K562 (cell line): ENCODE measurements around the gene TRIM2. TPM values are rescaled to one million over a fixed set of nuclear protein-coding genes. Genes with fewer than 3 reads are reported as not detected.

ENCODE experiments used
- ATAC-seq: fragments of 200-7000 bp; cut with Tn5 transposase; 3 replicates; pipeline ENCODE4 v1.9.1; 2020; ENCODE audit warnings: moderate library complexity
- BruUV-seq: library from RNA; stranded (reverse); fragments of 400-500 nt; replicated peaks from 2 replicates; lab custom pipeline; 2021; lab: Mats Ljungman, UMichigan
- CTCF ChIA-PET: fragments of 300-600 bp; formaldehyde crosslinking; extraction: SDS; loops from one replicate; lab custom pipeline; 2021; ENCODE audit warnings: low intra/inter-chr PET ratio; lab: Yijun Ruan, JAX
- POLR2A ChIA-PET: fragments of 300-600, 350-650 bp; sonication (Branson Sonifier 250); formaldehyde crosslinking; extraction: SDS; loops from one replicate; lab custom pipeline; 2021; ENCODE audit warnings: antibody characterized with exemption, inconsistent platforms; lab: Yijun Ruan, JAX
- DNase-seq, 4 experiments: peaks; one replicate each; pipeline versions ENCODE4 v3.0.0 to v3.0.0-alpha.2; 2011 to 2018; ENCODE audit warnings: low spot score in 3 of 4, mixed read lengths in 3 of 4; ENCODE audit errors: extremely low read depth in 1 of 4
- FAIRE-seq: peaks from 2 replicates; lab custom pipeline; 2011; peaks lifted over from hg19 to GRCh38; lab: Jason Lieb, UNC
- H2AFZ ChIP-seq: 2 replicates; pipeline ENCODE4 v1.6.0; 2011; ENCODE audit warnings: low read depth, low read length, control low read depth, inconsistent platforms
- H3K27ac ChIP-seq: fragments of 200-600 bp; 3 replicates; pipeline ENCODE4 v1.8.0; 2011; ENCODE audit warnings: low read depth, mild to moderate bottlenecking, control low read depth, inconsistent platforms, low read length, moderate library complexity, mixed read lengths; ENCODE audit errors: extremely low read depth
- H3K27me3 ChIP-seq, 2 experiments: fragments of 300-600 bp in 1 of 2; 2 replicates in 1 of 2; 3 replicates in 1 of 2; pipeline versions ENCODE4 v1.6.0 to v1.8.0; 2011; ENCODE audit warnings: inconsistent platforms in 2 of 2, low read length in 2 of 2, mild to moderate bottlenecking in 1 of 2, mixed read lengths in 1 of 2, moderate library complexity in 1 of 2; ENCODE audit not compliant: control insufficient read depth in 2 of 2, insufficient read depth in 2 of 2
- H3K36me3 ChIP-seq: fragments of 300-600 bp; 3 replicates; pipeline ENCODE4 v1.8.0; 2011; ENCODE audit warnings: mild to moderate bottlenecking, low read length, inconsistent platforms; ENCODE audit not compliant: control insufficient read depth, insufficient read depth
- H3K4me1 ChIP-seq, 2 experiments: fragments of 200-600 bp in 1 of 2; replicated peaks in 1 of 2; 2 replicates in 1 of 2; 3 replicates in 1 of 2; pipeline versions ENCODE4 v1.5.1 to v1.8.0; 2011; ENCODE audit warnings: inconsistent platforms in 2 of 2, low read length in 2 of 2, mild to moderate bottlenecking in 1 of 2, mixed read lengths in 1 of 2, moderate library complexity in 1 of 2; ENCODE audit not compliant: control insufficient read depth in 2 of 2, insufficient read depth in 2 of 2
- H3K4me2 ChIP-seq: 2 replicates; pipeline ENCODE4 v1.6.1; 2011; ENCODE audit warnings: low read length, control low read depth, inconsistent platforms, mixed read lengths; ENCODE audit not compliant: insufficient read depth
- H3K4me3 ChIP-seq: fragments of 200-600 bp; sonication (generic), shearing (Covaris generic); 2 replicates; pipeline ENCODE4 v1.5.1; 2016; ENCODE audit warnings: control low read depth, inconsistent platforms
- H3K79me2 ChIP-seq: fragments of 200-600 bp; 3 replicates; pipeline ENCODE4 v1.8.0; 2011; ENCODE audit warnings: low read length, inconsistent platforms; ENCODE audit not compliant: control insufficient read depth, insufficient read depth
- H3K9ac ChIP-seq, 2 experiments: 2 replicates each; pipeline versions ENCODE4 v1.6.0 to v1.6.1; 2011; ENCODE audit warnings: low read depth in 2 of 2, low read length in 2 of 2, control low read depth in 1 of 2, inconsistent platforms in 1 of 2, mild to moderate bottlenecking in 1 of 2, mixed read lengths in 1 of 2; ENCODE audit not compliant: insufficient read depth in 1 of 2
- H3K9me1 ChIP-seq: one replicate; pipeline ENCODE4 v1.6.0; 2011; ENCODE audit warnings: inconsistent platforms, mild to moderate bottlenecking, low read length, moderate library complexity; ENCODE audit not compliant: control insufficient read depth, insufficient read depth
- H3K9me3 ChIP-seq: replicated peaks from 2 replicates; pipeline ENCODE4 v1.5.1; 2011; ENCODE audit warnings: low read depth, low read length, inconsistent platforms; ENCODE audit not compliant: control insufficient read depth, insufficient read depth
- H4K20me1 ChIP-seq: replicated peaks from 2 replicates; pipeline ENCODE4 v1.6.1; 2011; ENCODE audit warnings: low read length, inconsistent platforms, mixed read lengths; ENCODE audit not compliant: control insufficient read depth, insufficient read depth
- CEBPB ChIP-seq: fragments of 450-650 bp; IDR thresholded peaks from 2 replicates; pipeline ENCODE4 v1.6.1; 2016; ENCODE audit warnings: missing genetic modification characterization, missing compliant biosample characterization
- DNMT1 ChIP-seq: fragments of 450-650 bp; IDR thresholded peaks from 2 replicates; pipeline ENCODE4 v1.6.1; 2016; ENCODE audit warnings: antibody characterized with exemption, mild to moderate bottlenecking
- MEF2A ChIP-seq: IDR thresholded peaks from 2 replicates; pipeline ENCODE4 v1.6.1; 2011; ENCODE audit warnings: low read depth, mild to moderate bottlenecking, low read length, moderate library complexity; ENCODE audit not compliant: control insufficient read depth
- MEIS2 ChIP-seq: fragments of 450-650 bp; IDR thresholded peaks from 2 replicates; pipeline ENCODE4 v1.6.1; 2014; ENCODE audit warnings: mild to moderate bottlenecking; ENCODE audit not compliant: partially characterized antibody
- TAL1 ChIP-seq: fragments of 450-650 bp; IDR thresholded peaks from 2 replicates; pipeline ENCODE4 v1.6.1; 2016; ENCODE audit warnings: mild to moderate bottlenecking
- TEAD4 ChIP-seq, 2 experiments: sonication (generic) in 1 of 2; formaldehyde crosslinking in 1 of 2; IDR thresholded peaks; 2 replicates each; pipeline versions ENCODE4 v1.6.1 to v1.8.0; 2012 to 2022; ENCODE audit warnings: borderline replicate concordance in 1 of 2, inconsistent platforms in 1 of 2, low read length in 1 of 2, mild to moderate bottlenecking in 1 of 2, missing genetic modification reagents in 1 of 2
- ZKSCAN3 ChIP-seq: fragments of 250-450 bp; sonication (Bioruptor Pico); IDR thresholded peaks from 2 replicates; pipeline ENCODE4 v1.4.0; 2020
- WGBS: fragments of 100-300 bp; shearing (Covaris generic); methylation state at CpG from one replicate; pipeline ENCODE4 v1.1.6; 2016; ENCODE audit warnings: low coverage, mixed read lengths; ENCODE audit not compliant: insufficient coverage; ENCODE audit errors: missing lambda C conversion rate; 5-methylcytosine and 5-hydroxymethylcytosine counted together
- in situ Hi-C: fragments of 300-500 bp; cut with MboI; formaldehyde crosslinking; loops from 4 replicates; pipeline ENCODE4 v1.15.0; 2018; ENCODE audit warnings: inconsistent platforms, mixed read lengths
- intact Hi-C: fragments of 100-400 bp; cut with micrococcal nuclease; formaldehyde crosslinking; loops from 2 replicates; pipeline ENCODE4 v1.14.2; 2022
- polyA plus RNA-seq, 8 experiments: library from polyadenylated mRNA; depleted of rRNA in 4 of 8; stranded (reverse) in 5 of 8; unstranded in 3 of 8; fragments of >200 nt; fragmentation: Nextera tagmentation in 2 of 8; fragmentation: Illumina TruSeq in 1 of 8; extraction: Ambion mirVana in 2 of 8; extraction: Trizol in 1 of 8; gene quantifications; 2 replicates each; pipeline versions ENCODE4 v1.2.1 to v1.2.3, GENCODE V29; 2011 to 2014; ENCODE audit warnings: inconsistent platforms in 1 of 8, missing spikeins in 1 of 8
- total RNA-seq, 7 experiments: library from RNA; depleted of rRNA in 6 of 7; stranded (reverse); fragments of >200 nt in 6 of 7; fragmentation: Illumina TruSeq in 2 of 7; extraction: Trizol in 2 of 7; gene quantifications; 2 replicates each; pipeline versions ENCODE4 v1.2.1 to v1.2.3, GENCODE V29; 2011 to 2021; ENCODE audit warnings: low replicate concordance in 1 of 7
- TF ChIP-seq, protein P1 (sequence below): sonication (generic); formaldehyde crosslinking; IDR thresholded peaks from 2 replicates; pipeline ENCODE4 v1.4.0; 2020; ENCODE audit warnings: mild to moderate bottlenecking, missing genetic modification reagents
- TF ChIP-seq, protein P2 (sequence below), 2 experiments: fragments of 450-650 bp in 1 of 2; sonication (generic) in 1 of 2; formaldehyde crosslinking in 1 of 2; IDR thresholded peaks; 2 replicates each; pipeline versions ENCODE4 v1.7.1 to v1.9.0; 2016 to 2022; ENCODE audit warnings: inconsistent platforms in 1 of 2, mild to moderate bottlenecking in 1 of 2, missing genetic modification reagents in 1 of 2

Gene TRIM2
- total and polyA plus RNA-seq, 9 of the 15 experiments (the other 6 are each of a cell fraction or from before 2014, with no cell fraction given), result 0.01 to 0.41 (median 0.13) TPM; not detected in 1

DNA sequence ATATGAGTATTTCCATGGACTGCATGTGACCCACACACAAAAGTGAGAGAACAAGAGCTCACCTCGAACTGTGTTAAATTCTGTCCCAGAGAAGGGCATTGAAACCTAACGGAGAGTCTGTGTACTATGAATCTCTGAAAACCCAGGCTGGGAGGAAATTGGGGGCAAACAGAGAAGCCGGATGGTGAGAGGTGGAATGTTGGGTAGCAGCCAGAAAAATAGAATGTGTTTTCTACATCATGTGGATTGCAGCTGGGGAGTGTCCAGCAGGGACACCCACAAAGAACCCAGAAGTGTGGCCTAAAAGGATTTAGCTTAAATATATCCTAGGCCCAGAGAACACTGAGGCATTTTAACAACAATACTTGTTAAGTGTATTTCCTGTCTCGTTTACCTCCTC, 178.9 kb downstream of the TRIM2 start:
- no peak for FAIRE-seq
- intact Hi-C loops, result no loop called here
- Histone ChIP-seq H3K36me3 (peaks cover 24% of the 10 kb centered on the region; the same call in 2 of the 3 replicates), H3K79me2 (no peaks in the 10 kb centered on the region; the same call in 2 of the 3 replicates), H3K4me1 (no peaks in the 10 kb centered on the region), H3K9ac (no peak overlapping the region), H4K20me1 (no peaks in the 10 kb centered on the region), H3K4me3 (no peak overlapping the region), H3K9me3 (no peaks in the 10 kb centered on the region), H2AFZ (no peak overlapping the region), H3K4me2 (no peak overlapping the region), H3K9me1 (no peaks in the 10 kb centered on the region), H3K27ac (no peak overlapping the region), H3K27me3 (no peaks in the 10 kb centered on the region)
- DNase-seq, result no peak
- ATAC-seq, result no peak
- WGBS, result 77% methylated on average over 4 of the region's 4 CpGs
- no TSS peak for BruUV-seq
- ChIA-PET CTCF (no interaction called here), POLR2A (no interaction called here)
- in situ Hi-C loops, result no loop called here
- TF ChIP-seq MEF2A (no peak), TEAD4 (IDR thresholded peaks at IDR 0.05; ENCODE audit: low read length) (no peak), TEAD4 (CRISPR knock-in tag; IDR thresholded peaks at IDR 0.05; ENCODE audit: borderline replicate concordance) (no peak), DNMT1 (no peak), ZKSCAN3 (CRISPR knock-in tag) (no peak), TAL1 (no peak), MEIS2 (no peak), CEBPB (tag) (no peak)
- TF ChIP-seq, protein P1, sequence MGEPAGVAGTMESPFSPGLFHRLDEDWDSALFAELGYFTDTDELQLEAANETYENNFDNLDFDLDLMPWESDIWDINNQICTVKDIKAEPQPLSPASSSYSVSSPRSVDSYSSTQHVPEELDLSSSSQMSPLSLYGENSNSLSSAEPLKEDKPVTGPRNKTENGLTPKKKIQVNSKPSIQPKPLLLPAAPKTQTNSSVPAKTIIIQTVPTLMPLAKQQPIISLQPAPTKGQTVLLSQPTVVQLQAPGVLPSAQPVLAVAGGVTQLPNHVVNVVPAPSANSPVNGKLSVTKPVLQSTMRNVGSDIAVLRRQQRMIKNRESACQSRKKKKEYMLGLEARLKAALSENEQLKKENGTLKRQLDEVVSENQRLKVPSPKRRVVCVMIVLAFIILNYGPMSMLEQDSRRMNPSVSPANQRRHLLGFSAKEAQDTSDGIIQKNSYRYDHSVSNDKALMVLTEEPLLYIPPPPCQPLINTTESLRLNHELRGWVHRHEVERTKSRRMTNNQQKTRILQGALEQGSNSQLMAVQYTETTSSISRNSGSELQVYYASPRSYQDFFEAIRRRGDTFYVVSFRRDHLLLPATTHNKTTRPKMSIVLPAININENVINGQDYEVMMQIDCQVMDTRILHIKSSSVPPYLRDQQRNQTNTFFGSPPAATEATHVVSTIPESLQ (CRISPR knock-in tag), result no peak
- TF ChIP-seq, protein P2, sequence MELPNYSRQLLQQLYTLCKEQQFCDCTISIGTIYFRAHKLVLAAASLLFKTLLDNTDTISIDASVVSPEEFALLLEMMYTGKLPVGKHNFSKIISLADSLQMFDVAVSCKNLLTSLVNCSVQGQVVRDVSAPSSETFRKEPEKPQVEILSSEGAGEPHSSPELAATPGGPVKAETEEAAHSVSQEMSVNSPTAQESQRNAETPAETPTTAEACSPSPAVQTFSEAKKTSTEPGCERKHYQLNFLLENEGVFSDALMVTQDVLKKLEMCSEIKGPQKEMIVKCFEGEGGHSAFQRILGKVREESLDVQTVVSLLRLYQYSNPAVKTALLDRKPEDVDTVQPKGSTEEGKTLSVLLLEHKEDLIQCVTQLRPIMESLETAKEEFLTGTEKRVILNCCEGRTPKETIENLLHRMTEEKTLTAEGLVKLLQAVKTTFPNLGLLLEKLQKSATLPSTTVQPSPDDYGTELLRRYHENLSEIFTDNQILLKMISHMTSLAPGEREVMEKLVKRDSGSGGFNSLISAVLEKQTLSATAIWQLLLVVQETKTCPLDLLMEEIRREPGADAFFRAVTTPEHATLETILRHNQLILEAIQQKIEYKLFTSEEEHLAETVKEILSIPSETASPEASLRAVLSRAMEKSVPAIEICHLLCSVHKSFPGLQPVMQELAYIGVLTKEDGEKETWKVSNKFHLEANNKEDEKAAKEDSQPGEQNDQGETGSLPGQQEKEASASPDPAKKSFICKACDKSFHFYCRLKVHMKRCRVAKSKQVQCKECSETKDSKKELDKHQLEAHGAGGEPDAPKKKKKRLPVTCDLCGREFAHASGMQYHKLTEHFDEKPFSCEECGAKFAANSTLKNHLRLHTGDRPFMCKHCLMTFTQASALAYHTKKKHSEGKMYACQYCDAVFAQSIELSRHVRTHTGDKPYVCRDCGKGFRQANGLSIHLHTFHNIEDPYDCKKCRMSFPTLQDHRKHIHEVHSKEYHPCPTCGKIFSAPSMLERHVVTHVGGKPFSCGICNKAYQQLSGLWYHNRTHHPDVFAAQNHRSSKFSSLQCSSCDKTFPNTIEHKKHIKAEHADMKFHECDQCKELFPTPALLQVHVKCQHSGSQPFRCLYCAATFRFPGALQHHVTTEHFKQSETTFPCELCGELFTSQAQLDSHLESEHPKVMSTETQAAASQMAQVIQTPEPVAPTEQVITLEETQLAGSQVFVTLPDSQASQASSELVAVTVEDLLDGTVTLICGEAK (IDR thresholded peaks at IDR 0.05), result no peak
- TF ChIP-seq, protein P2 (CRISPR knock-in tag; IDR thresholded peaks at IDR 0.05), result no peak
